NK-92 (cell line): Measurements from ENCODE around the gene POLR3E.
A peak's percentile ranks its signal among the peaks of the same experiment; 100 is the strongest.

ENCODE experiments used
- DNase-seq: peaks from one replicate; lab custom pipeline; 2025; ENCODE audit not compliant: unreplicated experiment; lab: John Stamatoyannopoulos, UW

POLR3E gene, protein sequence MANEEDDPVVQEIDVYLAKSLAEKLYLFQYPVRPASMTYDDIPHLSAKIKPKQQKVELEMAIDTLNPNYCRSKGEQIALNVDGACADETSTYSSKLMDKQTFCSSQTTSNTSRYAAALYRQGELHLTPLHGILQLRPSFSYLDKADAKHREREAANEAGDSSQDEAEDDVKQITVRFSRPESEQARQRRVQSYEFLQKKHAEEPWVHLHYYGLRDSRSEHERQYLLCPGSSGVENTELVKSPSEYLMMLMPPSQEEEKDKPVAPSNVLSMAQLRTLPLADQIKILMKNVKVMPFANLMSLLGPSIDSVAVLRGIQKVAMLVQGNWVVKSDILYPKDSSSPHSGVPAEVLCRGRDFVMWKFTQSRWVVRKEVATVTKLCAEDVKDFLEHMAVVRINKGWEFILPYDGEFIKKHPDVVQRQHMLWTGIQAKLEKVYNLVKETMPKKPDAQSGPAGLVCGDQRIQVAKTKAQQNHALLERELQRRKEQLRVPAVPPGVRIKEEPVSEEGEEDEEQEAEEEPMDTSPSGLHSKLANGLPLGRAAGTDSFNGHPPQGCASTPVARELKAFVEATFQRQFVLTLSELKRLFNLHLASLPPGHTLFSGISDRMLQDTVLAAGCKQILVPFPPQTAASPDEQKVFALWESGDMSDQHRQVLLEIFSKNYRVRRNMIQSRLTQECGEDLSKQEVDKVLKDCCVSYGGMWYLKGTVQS

DNA sequence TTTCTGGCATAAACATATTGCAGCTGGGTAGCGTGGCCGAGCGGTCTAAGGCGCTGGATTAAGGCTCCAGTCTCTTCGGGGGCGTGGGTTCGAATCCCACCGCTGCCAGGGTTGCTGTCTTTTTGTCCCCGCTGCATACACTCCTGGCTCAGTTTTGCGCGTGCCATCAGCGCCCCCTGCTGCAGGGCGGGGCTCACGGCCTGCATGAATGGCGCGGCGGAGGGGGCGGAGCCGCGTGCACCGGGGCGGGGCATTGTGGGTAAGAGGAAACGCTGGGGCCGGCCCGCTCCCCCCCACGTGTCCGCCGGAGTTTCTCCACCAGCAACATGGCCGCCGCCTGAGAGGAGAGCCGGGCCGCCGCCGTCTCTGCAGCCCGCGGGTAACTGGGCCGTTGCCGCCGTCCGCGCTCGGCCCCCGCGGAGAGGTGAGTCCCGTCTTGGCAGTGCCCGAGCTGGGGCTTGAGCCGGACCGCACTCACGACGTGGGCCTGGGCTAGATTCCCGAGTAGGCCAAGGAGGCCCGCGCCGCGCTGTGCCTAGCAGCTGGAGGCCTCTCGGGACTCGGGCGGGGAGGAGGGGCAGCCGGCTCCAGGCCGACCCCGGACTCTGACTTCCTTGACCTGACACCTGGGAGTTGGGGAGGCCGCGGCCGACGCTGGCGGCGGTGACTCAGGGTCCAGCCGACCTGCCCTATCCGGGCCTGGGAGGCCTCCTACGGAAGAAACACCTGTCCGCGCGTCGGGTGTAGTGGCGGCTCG, at the start of gene POLR3E:
Gene POLR3E (plus strand): TSS at position 296 of the 757 bp plus-strand sequence. CDS start 5,560 bp downstream, outside the sequence.
- peak; percentile 95 for DNase-seq

DNA sequence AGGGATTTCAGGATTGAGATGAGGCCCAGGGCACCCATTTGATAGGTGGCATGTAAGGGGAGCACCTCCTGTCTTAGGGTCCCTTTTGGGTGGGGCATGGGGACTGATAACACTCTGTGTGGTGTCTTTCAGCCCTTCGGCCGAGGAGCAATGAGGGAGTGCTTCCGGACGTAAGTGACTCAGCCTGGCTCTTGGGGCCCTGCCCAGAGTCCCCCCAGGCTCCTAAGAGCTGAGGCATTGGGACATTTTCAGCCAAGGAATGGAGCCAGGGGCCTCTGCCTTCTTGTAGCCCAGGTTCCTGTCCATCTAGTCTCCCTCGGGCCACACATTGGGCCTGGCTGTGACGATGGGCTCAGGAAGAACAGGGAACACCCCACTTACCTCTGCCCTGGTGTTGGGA, 46.7 kb upstream of the POLR3E start:
- no peak for DNase-seq

DNA sequence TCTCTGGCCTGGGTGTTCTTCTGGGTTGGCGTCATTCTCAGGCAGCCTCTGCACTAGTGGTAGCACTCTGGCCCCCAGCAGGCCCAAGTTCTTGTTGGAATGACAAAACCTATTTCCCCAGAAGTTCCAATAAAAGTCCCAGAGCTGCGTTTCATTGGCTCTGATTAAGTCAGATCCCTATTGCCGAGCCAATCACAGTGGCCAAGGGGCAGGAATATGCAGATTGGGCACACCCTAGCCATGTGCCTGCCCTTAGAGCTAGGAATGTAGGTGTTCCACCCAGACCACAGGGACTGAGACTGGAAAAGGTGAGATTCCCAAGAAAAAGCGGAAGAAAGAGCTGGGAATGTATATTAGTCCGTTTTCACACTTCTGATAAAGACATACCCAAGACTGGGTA, 44.9 kb upstream of the POLR3E start:
- no peak for DNase-seq

DNA sequence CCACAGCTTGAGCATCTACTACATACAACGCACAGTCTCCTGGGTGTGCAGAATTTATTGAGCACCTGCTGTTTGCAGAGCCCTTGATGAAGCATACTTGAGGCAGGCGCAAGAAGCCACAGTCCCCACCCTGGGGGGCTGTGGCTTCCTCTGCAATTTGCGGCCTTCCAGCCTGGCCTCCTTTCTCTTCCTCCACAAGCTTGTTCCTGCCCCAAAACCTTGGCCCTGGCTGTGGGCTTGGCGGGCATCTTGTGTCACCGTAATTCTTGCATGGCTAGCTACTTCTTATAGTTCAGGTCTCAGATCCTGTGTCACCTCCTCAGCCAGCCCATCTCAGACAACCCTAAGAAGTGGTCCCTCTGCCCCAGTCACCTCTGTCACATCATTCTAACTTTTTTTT, 43.9 kb upstream of the POLR3E start:
- no peak for DNase-seq

DNA sequence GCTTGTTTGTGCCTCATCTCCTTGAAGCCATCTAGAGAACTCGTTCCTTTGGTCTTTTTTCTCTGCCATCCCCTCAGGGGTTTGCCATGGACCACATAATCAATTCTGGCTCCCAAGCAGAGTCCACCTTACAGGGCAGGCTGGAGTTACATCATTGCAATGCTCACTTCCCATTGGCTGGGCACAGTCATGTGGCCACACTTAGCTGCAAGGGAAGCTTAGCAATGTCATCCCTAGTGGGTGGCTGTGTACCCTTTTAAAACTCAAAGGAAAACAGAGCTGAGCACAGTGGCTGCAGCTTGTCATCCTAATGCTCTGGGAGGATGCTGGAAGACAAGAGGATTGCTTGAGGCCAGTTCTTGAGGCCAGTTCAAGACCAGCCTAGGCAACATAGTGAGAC, 41.9 kb upstream of the POLR3E start:
- no peak for DNase-seq

DNA sequence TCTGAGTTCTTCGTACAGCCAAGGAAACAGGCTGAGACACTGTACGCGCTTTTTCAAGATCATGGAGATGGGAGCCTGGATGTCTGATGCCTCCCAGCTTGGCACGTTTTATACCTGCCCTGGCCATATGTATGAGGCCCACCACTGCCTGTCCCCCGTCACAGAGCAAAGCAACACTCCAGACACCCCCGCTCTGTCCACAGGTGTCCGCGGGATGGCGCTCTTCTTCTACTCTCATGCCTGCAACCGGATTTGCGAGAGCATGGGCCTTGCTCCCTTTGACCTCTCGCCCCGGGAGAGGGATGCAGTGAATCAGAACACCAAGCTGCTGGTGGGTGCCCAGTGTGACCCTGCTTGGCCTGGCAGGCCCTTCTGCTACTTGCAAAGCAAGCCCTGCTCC, 39.8 kb upstream of the POLR3E start:
- DNase-seq, result no peak

DNA sequence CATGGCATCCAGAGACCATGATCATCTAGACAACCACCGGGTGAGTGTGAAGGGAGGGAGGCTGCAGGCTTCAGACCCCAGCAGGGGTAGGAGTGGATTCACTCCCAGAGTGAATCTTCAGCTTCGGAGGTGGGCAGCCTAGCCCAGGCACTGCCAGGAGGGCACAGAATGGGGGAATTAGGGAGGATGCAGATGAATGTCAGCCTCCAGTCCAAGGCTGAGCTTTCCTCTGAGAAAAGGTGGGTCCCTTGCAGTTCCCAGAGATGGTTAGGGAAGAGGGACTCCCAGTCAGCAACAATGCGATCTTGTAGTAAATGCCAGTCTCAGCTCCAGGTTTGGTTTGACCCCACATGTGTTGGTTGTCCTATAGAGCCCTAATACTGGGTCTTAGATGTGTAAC, 36.7 kb upstream of the POLR3E start:
- no peak for DNase-seq

DNA sequence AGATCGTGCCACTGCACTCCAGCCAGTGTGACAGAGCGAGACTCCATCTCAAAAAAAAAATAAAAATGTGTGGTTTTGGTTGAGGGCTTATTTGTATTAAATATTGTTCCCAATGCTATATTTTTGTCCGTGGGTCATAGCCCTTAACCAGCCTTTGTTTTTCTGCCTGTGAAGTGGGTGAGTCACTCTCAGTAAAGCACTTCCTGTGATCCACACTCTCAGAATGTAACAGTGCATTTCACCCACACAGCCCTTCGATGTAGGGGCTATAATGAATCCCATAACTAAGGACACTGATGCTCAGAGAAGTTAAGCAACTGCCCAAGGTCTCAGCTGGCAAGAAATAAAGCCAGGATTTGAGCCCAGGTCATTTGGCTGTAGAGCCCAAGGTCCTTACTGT, 34.7 kb upstream of the POLR3E start:
- DNase-seq, result no peak

DNA sequence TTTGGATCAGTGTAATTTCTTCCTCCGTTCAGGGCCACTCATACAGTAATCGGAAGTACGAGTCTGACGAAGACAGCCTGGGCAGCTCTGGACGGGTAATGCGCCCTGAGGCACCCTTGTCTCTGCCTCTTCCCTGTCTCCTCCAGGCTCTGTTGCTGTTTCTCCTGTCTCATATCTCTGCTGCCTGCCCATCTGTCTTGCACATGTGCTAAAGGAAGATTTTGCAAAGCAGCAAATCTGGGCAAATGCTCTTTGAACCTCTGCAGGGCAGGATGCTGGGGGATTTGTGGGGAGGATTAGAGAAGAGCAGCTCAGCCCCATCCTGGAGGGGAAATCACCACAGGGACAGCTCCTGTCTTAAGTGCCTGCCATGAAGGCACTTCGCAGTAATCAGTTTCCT, 32.4 kb upstream of the POLR3E start:
- no peak for DNase-seq

DNA sequence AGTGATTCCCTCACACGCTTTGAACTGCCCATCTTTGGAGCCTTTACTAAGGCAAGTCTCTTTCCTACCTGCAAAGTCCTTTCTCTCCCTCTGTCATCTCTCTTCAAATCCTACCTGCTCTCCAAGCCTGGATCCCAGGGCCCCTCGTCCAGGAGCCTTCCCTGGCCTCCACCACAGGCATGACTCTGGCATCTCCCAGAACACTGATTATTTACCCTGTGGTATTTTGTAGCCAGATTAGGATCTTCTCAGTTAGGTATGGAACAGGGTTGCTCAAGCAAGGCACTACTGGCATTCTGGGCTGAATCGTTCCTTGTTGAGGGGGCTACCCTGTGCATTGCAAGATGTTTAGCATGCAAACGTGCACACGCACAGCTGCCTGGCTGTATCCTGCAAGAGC, 31.9 kb upstream of the POLR3E start:
- no peak for DNase-seq

DNA sequence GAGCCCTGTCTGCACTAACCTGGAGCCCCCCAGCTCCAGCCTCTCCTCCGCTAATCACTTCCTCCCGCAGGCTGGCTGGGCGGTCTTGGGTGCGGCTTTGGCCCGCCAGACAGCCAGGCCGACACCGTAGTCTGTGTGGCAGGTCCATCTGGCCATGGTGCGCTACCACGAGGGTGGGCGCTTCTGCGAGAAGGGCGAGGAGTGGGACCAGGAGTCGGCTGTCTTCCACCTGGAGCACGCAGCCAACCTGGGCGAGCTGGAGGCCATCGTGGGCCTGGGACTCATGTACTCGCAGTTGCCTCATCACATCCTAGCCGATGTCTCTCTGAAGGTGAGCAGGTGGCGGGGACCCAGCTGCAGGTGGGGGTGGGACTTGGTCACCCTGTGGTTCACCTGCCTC, 30.7 kb upstream of the POLR3E start:
- no peak for DNase-seq

DNA sequence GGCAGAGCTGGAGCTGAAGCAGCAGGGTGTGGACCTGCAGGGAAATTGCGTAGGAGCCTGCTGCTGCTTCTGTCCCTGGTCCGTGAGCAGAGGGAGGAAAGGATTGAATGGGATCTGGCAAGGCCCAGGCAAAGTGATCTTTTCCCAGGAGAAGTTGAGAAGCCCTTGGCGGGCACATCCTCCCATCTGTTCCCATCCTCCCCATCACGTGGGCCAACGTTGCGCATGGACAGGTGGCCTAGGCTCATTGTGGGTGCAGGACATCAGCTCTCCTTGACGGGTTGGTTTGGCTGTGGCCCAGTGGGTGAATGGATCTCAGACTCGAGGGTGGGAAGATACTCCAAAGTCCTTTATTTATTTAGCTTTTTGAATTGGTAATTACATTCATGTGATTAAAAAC, 29.4 kb upstream of the POLR3E start:
- no peak for DNase-seq

DNA sequence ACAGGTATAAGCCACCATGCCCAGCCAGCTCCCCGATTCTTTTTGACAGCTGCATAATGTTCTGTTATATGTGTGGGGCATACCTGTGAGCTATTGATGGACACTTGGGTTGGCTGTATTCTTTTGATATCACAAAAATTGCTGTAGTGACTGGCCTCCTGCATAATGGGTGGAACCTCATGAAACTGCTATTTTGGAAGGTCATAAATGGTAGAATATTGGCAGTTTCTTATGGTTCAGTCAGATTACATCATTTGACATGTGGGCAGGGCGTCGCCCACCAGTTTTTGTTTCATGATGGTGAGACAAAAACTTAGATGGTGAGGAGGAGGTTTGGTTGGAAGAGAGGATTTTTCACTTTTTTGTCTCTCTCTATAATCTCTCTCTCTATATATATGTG, 26.7 kb upstream of the POLR3E start:
- no peak for DNase-seq

DNA sequence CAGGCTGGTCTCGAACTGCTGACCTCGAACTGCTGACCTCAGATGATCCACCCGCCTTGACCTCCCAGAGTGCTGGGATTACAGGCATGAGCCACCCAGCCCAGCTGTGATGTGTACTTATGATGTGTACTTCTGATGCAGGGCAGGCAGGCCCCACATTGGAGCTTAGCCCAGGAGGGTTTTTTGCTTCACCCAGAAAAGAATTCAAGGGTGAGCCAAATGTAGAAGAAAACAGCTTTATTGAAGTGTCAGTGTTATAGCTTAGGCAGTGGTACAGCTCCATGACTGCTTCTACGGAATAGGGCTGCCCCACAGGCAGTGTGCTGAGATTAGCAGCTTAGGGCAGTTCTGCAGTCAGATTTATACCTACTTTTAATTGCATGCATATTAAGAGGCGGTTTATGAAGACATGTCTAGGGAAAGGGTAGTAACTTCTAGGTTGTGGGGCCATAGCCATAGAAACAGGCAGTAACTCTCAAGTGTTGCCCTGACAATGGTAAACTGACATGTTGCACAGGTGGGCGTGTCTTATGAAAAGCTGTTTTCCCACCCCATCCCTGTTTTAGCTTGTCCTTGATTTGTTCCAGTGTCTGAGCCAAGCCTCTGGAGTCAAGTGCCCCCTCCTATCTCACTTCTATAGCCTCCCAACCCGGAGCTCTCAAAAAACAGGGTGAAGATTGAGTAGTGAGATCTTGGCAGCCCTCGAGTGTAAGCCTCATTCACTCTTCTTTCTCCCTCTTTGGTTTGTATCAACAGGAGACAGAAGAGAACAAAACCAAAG, 24.1 kb upstream of the POLR3E start:
- no peak for DNase-seq

DNA sequence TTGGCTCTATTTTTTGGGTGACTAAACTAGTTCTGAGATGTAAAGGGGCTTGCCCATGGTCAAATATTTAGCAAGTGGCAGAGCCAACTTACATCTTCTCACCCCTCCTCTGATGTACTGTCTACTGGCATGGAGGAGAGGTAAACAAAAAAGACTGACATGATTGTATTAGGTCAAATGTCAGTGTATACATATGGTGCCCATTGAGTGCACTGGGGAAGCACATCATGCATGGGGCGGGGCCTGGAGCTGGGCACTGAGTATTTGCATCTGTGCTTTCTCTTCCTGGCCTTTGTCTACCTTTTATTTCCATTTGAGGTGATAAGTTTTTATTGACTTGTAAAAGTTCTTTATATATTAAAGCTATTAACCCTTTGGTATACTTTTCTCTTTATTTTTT, 22.3 kb upstream of the POLR3E start:
- DNase-seq, result no peak

DNA sequence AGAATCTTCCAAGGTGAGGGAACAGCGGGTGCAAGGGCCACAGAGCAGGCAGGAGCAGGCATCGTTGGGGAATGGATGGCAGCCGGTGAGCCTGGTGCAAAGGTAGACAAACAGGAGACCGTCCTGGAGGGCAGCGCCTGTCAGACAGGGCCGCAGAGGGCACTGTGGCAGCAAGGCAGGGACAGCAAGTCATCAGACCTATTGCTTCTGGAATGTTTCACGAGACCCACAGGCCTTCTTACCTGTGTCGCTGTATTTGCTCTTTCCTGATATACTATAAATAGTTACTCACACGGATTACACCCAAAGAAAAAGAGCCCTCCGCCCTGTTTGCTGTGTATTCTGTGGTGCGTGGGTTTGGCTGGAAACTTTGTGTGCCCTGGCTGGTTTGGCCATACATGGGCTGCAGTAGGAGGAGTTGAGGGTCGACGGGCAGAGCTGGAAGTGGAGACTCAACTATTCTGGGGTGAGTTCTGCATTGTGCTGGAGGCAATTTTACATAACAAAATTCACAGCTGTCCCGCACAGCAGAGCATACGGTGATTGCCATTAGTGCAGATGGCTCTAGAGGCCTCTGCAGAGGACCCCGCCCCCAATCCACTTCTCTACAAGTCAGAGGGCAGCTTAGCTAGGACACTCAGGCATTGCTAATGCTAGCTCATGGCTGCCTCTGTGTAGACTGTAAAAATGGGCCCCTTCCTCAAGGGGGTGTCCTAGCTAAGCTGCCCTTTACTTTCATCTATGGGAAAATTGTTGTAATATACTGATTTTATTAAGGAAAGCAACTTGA, 18.6 kb upstream of the POLR3E start:
- no peak for DNase-seq

DNA sequence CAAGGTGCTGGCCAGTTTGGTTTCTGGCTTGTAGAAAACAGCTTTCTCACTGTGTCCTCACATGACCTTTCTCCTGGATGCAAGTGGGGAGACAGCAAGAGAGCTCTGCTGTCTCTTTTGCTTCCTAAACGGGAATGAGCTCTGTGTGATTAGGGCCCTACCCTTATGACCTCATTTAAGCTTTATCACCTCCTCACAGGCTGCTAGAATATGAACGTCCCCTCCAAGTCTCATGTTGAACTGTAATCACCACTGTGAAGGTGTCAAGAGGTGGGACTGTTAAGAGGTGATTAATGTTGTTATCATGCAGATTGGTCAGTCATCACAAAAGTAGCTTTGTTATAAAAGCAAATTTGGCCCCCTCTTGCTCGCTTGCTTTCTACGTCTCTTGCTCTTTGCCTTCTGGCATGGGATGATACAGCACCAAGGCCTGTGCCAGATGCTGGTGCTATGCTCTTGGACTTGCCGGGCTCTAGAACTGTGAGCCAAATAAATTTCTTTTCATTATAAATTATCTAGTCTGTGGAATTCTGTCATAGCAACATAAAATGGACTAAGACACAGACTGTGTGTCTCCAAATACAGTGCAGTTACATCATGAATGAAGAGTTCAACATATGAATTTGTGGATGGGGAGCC, 14.8 kb upstream of the POLR3E start:
- DNase-seq, result no peak

DNA sequence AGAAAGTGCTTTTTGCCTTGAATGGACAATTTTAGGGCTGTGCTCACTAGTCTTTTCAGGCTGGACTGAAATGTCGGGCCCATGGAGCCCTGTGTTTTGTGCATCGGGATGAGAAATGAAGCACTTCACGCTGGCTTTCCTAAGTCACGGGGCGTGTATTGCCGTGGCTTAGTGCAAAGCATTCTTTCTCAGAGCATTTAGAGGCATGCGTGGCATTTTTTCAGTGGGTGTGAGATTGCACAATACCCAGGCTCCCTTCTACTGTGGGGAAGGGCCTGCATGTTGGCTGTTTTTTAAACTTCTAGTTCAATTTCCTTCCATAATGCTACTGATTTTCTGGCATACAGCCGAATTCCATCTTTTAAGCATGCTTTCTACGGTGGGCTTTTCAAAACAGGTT, 12.6 kb upstream of the POLR3E start:
- DNase-seq, result no peak

DNA sequence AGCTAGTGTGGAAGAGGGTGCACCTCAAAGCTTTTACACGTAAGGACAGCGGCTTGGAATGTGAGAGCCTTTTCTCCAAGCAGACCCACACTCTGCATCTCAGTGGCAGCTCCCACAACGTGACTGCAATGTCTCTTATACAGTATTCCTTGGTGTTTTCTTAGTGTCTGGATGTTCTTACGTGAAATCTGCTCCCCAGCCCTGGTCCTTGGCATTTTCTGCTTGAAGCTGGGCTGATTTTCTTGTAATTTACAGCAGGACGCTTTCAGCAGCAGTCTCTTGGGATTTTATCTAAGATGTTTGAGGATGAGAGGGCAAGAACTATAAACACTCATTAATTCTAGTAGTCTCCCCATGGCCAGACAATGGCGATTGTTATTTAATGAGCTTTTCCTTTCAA, 12.1 kb upstream of the POLR3E start:
- no peak for DNase-seq

DNA sequence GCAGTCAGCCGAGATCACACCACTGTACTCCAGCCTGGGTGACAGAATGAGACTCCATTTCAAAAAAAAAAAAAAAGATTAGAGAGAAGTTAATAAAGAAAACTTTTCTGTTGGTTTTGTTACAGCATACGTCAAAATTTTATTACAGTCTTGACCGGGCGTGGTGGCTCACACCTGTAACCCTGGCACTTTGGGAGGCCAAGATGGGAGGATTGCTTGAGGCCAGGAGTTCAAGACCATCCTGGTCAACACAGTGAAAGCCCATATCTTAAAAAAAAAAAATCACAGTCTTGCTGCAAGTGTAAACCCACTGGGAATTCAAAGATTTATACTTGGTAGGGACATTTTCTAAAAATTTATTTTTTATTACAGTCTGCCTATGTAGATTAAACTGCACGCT, 6.2 kb upstream of the POLR3E start:
- DNase-seq, result no peak
